Stomach (tissue), 9 donors: ENCODE results near the gene MYO18A. TPM values are rescaled to one million over a fixed set of nuclear protein-coding genes. Genes with fewer than 3 reads are reported as not detected.

Source experiments
- DNase-seq, 2 donors: peaks; one replicate each; pipeline versions ENCODE4 v3.0.0 to v3.0.0-alpha.2; 2013 to 2019
- H3K27ac ChIP-seq, 5 donors: fragments of 200-600 bp in 4 of 5; sonication (generic) in 4 of 5; one replicate each; pipeline ENCODE4 v1.5.1; 2013 to 2019; ENCODE audit warnings: mild to moderate bottlenecking in 1 of 5, moderate library complexity in 1 of 5
- H3K27me3 ChIP-seq, 3 donors: fragments of 200-600 bp; sonication (generic); one replicate each; pipeline ENCODE4 v1.5.1; 2017 to 2019; ENCODE audit warnings: mixed run types in 1 of 3
- H3K36me3 ChIP-seq, 4 donors: fragments of 200-600 bp; sonication (generic); 1 replicate in 3 of 4; 2 replicates in 1 of 4; pipeline ENCODE4 v1.5.1; 2016 to 2019
- H3K4me1 ChIP-seq, 4 donors: fragments of 200-600 bp; sonication (generic); one replicate each; pipeline ENCODE4 v1.5.1; 2016 to 2019
- H3K4me3 ChIP-seq, 4 donors: fragments of 200-600 bp; sonication (generic) in 3 of 4; one replicate each; pipeline ENCODE4 v1.5.1; 2016 to 2019; ENCODE audit warnings: mild to moderate bottlenecking in 1 of 4
- H3K9me3 ChIP-seq, 4 donors: fragments of 200-600 bp; sonication (generic); one replicate each; pipeline ENCODE4 v1.5.1; 2016 to 2019
- EP300 ChIP-seq: sonication (generic); formaldehyde crosslinking; IDR thresholded peaks from one replicate; pipeline ENCODE4 v1.6.1; 2017; ENCODE audit warnings: antibody characterized with exemption
- POLR2A ChIP-seq, 4 donors: fragments of 450-650 bp; IDR thresholded peaks; one replicate each; pipeline ENCODE4 v1.6.1; 2016; ENCODE audit warnings: antibody characterized with exemption in 4 of 4, control low read depth in 2 of 4, mild to moderate bottlenecking in 1 of 4, moderate library complexity in 1 of 4
- POLR2AphosphoS5 ChIP-seq, 3 donors: sonication (generic); formaldehyde crosslinking; IDR thresholded peaks; one replicate each; pipeline ENCODE4 v1.6.1; 2016; ENCODE audit warnings: antibody characterized with exemption in 3 of 3
- WGBS, 5 donors: extraction: QIAGEN DNeasy Blood & Tissue Kit in 3 of 5; methylation state at CpG; one replicate each; pipeline versions ENCODE4 v1.1.5 to v1.1.7; 2013 to 2018; 5-methylcytosine and 5-hydroxymethylcytosine counted together
- intact Hi-C: fragments of 100-400 bp; cut with DNase I; formaldehyde crosslinking; loops from one replicate; pipeline ENCODE4 v1.15.1; 2023; ENCODE audit warnings: low total_unique reads
- polyA plus RNA-seq, 3 donors: library from polyadenylated mRNA; stranded (reverse); fragments of 200-250 nt; gene quantifications; one replicate each; pipeline ENCODE4 v1.2.3, GENCODE V29; 2013
- total RNA-seq, 5 donors: library from RNA; depleted of rRNA; stranded (reverse); fragments of >200 nt; gene quantifications; one replicate each; pipeline versions ENCODE4 v1.1.0 to v1.2.3, GENCODE V29; 2014 to 2016
- TF ChIP-seq, protein P1 (sequence below), 7 experiments: fragments of 450-650 bp in 4 of 7; fragments of 200-600 bp in 3 of 7; sonication (generic) in 3 of 7; IDR thresholded peaks; one replicate each; pipeline ENCODE4 v1.5.1; 2016 to 2019; ENCODE audit warnings: antibody characterized with exemption in 7 of 7, control low read depth in 2 of 7, mild to moderate bottlenecking in 1 of 7
- donor health status: healthy with polysubstance abuse.
- donor health status: Bipolar disorder and iron deficiency.
- donor health status: healthy.

MYO18A gene
- total and polyA plus RNA-seq, 8 donors = 16.5 to 305 (median 55.5) TPM

DNA sequence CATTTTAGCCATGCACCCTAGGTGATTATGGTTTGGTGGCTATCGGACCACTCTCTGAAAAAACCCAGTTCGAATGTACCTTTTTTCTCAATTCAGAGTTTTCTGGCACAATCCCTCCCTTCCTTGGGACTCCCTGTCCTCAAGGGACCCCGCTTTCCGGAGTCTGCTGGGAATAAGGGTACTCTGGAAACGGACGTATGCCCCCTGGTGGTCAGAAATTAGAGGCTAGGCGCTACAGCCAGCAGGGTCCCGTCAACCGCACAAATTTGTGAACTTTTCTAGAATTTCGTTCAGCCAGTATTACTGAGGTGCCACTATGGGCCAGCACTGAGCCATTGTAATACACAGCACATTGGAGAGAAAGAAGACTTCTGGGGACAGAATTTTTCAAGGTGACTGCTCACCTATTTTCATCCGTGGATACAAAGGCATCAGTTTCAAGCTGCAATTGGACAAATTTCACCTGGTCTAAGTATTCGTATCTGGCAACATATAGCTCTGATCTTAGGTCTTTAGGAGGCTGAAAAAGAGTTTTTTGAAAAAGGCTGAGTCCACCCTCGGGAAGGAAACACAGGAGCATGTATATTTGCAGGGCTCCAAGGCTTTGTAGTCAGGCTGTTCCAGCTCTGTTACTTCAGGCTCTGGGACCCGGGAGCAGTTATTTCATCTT, 39.3 kb upstream of the MYO18A start:
- 8 to 14% (median 12%) methylated on average over 14 of the region's 14 CpGs for WGBS, 5 donors
- peak; percentile 76 to 92 for DNase-seq
- no peak overlapping the region for H3K27ac ChIP-seq
- intact Hi-C loops = loop anchor here (5.0 kb wide), 1 partner anchor 67 kb away; no protein-coding TSS in a partner anchor
- H3K4me3 ChIP-seq = no peak overlapping the region
- TF ChIP-seq POLR2A (IDR thresholded peaks at IDR 0.05) (no peak), POLR2AphosphoS5 (IDR thresholded peaks at IDR 0.05) (peak in 1 of 3 donors; percentile 62)
- TF ChIP-seq, protein P1, sequence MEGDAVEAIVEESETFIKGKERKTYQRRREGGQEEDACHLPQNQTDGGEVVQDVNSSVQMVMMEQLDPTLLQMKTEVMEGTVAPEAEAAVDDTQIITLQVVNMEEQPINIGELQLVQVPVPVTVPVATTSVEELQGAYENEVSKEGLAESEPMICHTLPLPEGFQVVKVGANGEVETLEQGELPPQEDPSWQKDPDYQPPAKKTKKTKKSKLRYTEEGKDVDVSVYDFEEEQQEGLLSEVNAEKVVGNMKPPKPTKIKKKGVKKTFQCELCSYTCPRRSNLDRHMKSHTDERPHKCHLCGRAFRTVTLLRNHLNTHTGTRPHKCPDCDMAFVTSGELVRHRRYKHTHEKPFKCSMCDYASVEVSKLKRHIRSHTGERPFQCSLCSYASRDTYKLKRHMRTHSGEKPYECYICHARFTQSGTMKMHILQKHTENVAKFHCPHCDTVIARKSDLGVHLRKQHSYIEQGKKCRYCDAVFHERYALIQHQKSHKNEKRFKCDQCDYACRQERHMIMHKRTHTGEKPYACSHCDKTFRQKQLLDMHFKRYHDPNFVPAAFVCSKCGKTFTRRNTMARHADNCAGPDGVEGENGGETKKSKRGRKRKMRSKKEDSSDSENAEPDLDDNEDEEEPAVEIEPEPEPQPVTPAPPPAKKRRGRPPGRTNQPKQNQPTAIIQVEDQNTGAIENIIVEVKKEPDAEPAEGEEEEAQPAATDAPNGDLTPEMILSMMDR (IDR thresholded peaks at IDR 0.05) = peak in 5 of 7 experiments; percentile 61 to 94 (median 89)
- no peaks in the 10 kb centered on the region for H3K36me3 ChIP-seq
- H3K9me3 ChIP-seq = no peaks in the 10 kb centered on the region
- H3K4me1 ChIP-seq = peaks cover 0 to 9% (median 7%) of the 10 kb centered on the region in 4 donors
- H3K27me3 ChIP-seq = no peaks in the 10 kb centered on the region

DNA sequence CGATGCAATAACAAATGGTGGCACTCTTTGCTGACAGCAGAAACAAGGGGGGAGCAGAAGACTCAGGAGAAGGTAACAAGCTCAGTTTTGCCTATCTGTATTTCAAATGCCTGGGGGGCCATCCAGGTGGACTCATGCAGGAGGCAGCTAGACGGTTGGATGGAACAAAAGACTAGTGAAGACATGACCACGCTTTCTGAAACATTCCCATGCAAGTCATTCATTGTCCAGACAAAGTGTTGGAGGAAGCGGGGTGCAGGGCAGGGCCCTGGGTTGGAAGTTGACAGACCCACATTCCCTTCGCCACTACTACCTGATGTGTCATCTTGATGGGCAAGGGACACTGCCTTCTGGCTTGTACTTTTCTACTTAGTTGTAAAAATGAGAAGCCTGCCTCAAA, 36.7 kb upstream of the MYO18A start:
- TF ChIP-seq POLR2AphosphoS5 (IDR thresholded peaks at IDR 0.05) (no peak), POLR2A (IDR thresholded peaks at IDR 0.05) (no peak), EP300 (no peak)
- TF ChIP-seq, protein P1 (IDR thresholded peaks at IDR 0.05) = no peak
- intact Hi-C loops = loop anchor here (5.0 kb wide), 1 partner anchor 65 kb away; no protein-coding TSS in a partner anchor
- Histone ChIP-seq H3K4me3 (no peak overlapping the region), H3K4me1 (peaks cover 0 to 9% (median 7%) of the 10 kb centered on the region in 4 donors), H3K36me3 (no peaks in the 10 kb centered on the region), H3K27ac (no peak overlapping the region), H3K27me3 (no peaks in the 10 kb centered on the region), H3K9me3 (no peaks in the 10 kb centered on the region)
- WGBS, 5 donors = 84 to 90% (median 88%) methylated on average over 5 of the region's 5 CpGs
- no peak for DNase-seq

DNA sequence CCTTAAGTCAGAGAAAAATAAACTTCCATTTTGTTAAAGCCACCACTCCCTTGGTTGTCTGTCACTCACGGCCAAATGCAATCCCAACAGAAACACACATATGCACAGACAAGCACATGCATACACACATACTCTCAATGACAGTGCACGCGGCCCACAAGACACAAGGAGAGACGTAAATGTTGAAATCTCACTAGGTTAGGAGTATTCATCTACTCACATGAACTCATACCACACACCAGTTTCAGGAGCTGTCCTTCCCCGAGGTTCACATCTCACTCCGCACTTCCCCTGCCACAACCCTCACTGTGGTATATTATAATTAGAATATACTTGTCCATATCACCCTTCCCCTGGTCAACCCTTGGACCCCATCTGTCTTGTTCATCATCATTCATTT, 36.0 kb upstream of the MYO18A start:
- DNase-seq = no peak
- TF ChIP-seq EP300 = no peak
- TF ChIP-seq POLR2A (IDR thresholded peaks at IDR 0.05) = no peak
- TF ChIP-seq, protein P1 (IDR thresholded peaks at IDR 0.05) = no peak
- TF ChIP-seq POLR2AphosphoS5 (IDR thresholded peaks at IDR 0.05) = no peak
- H3K4me3 ChIP-seq = no peak overlapping the region
- no peak overlapping the region for H3K27ac ChIP-seq
- H3K4me1 ChIP-seq = peaks cover 0 to 9% (median 7%) of the 10 kb centered on the region in 4 donors
- intact Hi-C loops = loop anchor here (5.0 kb wide), 1 partner anchor 64 kb away; no protein-coding TSS in a partner anchor
- H3K36me3 ChIP-seq = no peaks in the 10 kb centered on the region
- H3K27me3 ChIP-seq = no peaks in the 10 kb centered on the region
- WGBS, 5 donors = 75 to 89% (median 82%) methylated on average over 6 of the region's 6 CpGs
- no peaks in the 10 kb centered on the region for H3K9me3 ChIP-seq

GRCh38 chr17:29215717-29216116, 35.5 kb upstream of the MYO18A start:
- intact Hi-C loops = loop anchor here (5.0 kb wide), 1 partner anchor 63 kb away; no protein-coding TSS in a partner anchor
- H3K36me3 ChIP-seq = no peaks in the 10 kb centered on the region
- no peak overlapping the region for H3K27ac ChIP-seq
- 75 to 85% (median 77%) methylated on average over 4 of the region's 4 CpGs for WGBS, 5 donors
- H3K9me3 ChIP-seq = no peaks in the 10 kb centered on the region
- peaks cover 0 to 9% (median 7%) of the 10 kb centered on the region in 4 donors for H3K4me1 ChIP-seq
- TF ChIP-seq, protein P1 (IDR thresholded peaks at IDR 0.05) = no peak
- TF ChIP-seq POLR2AphosphoS5 (IDR thresholded peaks at IDR 0.05) (no peak), POLR2A (IDR thresholded peaks at IDR 0.05) (no peak), EP300 (no peak)
- DNase-seq = no peak
- H3K27me3 ChIP-seq = no peaks in the 10 kb centered on the region
- no peak overlapping the region for H3K4me3 ChIP-seq
